SU-DHL-6 (cell line): ENCODE results near the gene PLAU.

ENCODE experiments used
- H2AFZ ChIP-seq: fragments of 200-600 bp; sonication (generic); 2 replicates; pipeline ENCODE4 v1.6.1; 2014; ENCODE audit warnings: low read depth, mild to moderate bottlenecking, moderate library complexity, mixed read lengths, antibody characterized with exemption, low read length; ENCODE audit not compliant: severe bottlenecking
- H3F3A ChIP-seq: fragments of 200-600 bp; shearing (Covaris generic); 2 replicates; pipeline ENCODE4 v1.6.0; 2016; ENCODE audit warnings: antibody characterized with exemption, mild to moderate bottlenecking; ENCODE audit not compliant: insufficient read depth
- H3K27ac ChIP-seq: fragments of 200-600 bp; sonication (generic); 2 replicates; pipeline ENCODE4 v1.5.1; 2016; ENCODE audit warnings: low read depth, mild to moderate bottlenecking, low read length, moderate library complexity, mixed read lengths
- H3K27me3 ChIP-seq: fragments of 200-600 bp; sonication (generic), shearing (Covaris generic); 2 replicates; pipeline ENCODE4 v1.6.0; 2014; ENCODE audit warnings: mild to moderate bottlenecking, low read length
- H3K36me3 ChIP-seq: fragments of 200-600 bp; sonication (generic); 2 replicates; pipeline ENCODE4 v1.6.1; 2014; ENCODE audit warnings: mild to moderate bottlenecking, low read length, mixed read lengths
- H3K4me2 ChIP-seq: fragments of 300-600, 200-600 bp; shearing (Covaris generic), sonication (generic); 2 replicates; pipeline ENCODE4 v1.6.0; 2014; ENCODE audit warnings: low read length, low read depth, mild to moderate bottlenecking; ENCODE audit not compliant: poor library complexity, severe bottlenecking
- H3K4me3 ChIP-seq: fragments of 200-600 bp; sonication (generic); 2 replicates; pipeline ENCODE4 v1.5.1; 2014; ENCODE audit warnings: antibody characterized with exemption, low read length, mild to moderate bottlenecking, mixed read lengths; ENCODE audit not compliant: insufficient read depth, poor library complexity, severe bottlenecking
- H3K79me2 ChIP-seq: fragments of 200-600 bp; sonication (generic); 2 replicates; pipeline ENCODE4 v1.6.1; 2014; ENCODE audit warnings: mild to moderate bottlenecking, low read length, moderate library complexity; ENCODE audit not compliant: insufficient read depth
- H3K9ac ChIP-seq: fragments of 200-600 bp; sonication (generic); 2 replicates; pipeline ENCODE4 v1.7.0; 2014; ENCODE audit warnings: mild to moderate bottlenecking, low read length
- H3K9me2 ChIP-seq: fragments of 200-600 bp; sonication (generic); replicated peaks from 2 replicates; pipeline ENCODE4 v1.6.1; 2014; ENCODE audit warnings: low read length; ENCODE audit not compliant: insufficient read depth
- H3K9me3 ChIP-seq: fragments of 200-600 bp; sonication (generic); 2 replicates; pipeline ENCODE4 v1.6.1; 2014; ENCODE audit warnings: low read length, mixed read lengths; ENCODE audit not compliant: insufficient read depth
- H4K20me1 ChIP-seq: fragments of 200-600 bp; sonication (generic); 2 replicates; pipeline ENCODE4 v1.6.1; 2014; ENCODE audit warnings: low read depth, mild to moderate bottlenecking, antibody characterized with exemption, low read length, moderate library complexity, mixed read lengths
- CTCF ChIP-seq: fragments of 200-600 bp; sonication (generic); IDR thresholded peaks from one replicate; pipeline ENCODE4 v1.5.1; 2017; ENCODE audit warnings: antibody characterized with exemption, mild to moderate bottlenecking, low read length, moderate library complexity; ENCODE audit not compliant: insufficient read depth, poor library complexity, severe bottlenecking
- EZH2phosphoT487 ChIP-seq: fragments of 200-600 bp; sonication (generic), shearing (Covaris generic); conservative IDR thresholded peaks from 2 replicates; pipeline ENCODE4 v1.6.1; 2018; ENCODE audit warnings: mild to moderate bottlenecking, antibody characterized with exemption, low read length, moderate library complexity, mixed read lengths

The PLAU gene

GRCh38 chr10:73931767-73932619, 21.1 kb downstream of the PLAU start:
- TF ChIP-seq CTCF (no peak), EZH2phosphoT487 (no peak)
- Histone ChIP-seq H3K9ac (no peak overlapping the region), H3K4me3 (no peak overlapping the region)

GRCh38 chr10:73932620-73933112, 21.7 kb downstream of the PLAU start:
- Histone ChIP-seq H3K36me3 (no peaks in the 10 kb centered on the region), H2AFZ (no peak overlapping the region), H3K4me3 (no peak overlapping the region), H3F3A (no peaks in the 10 kb centered on the region), H3K9me3 (no peaks in the 10 kb centered on the region), H3K4me2 (no peak overlapping the region), H3K9ac (no peak overlapping the region), H3K9me2 (no peaks in the 10 kb centered on the region), H3K79me2 (no peaks in the 10 kb centered on the region), H3K27me3 (no peaks in the 10 kb centered on the region), H4K20me1 (no peaks in the 10 kb centered on the region), H3K27ac (no peak overlapping the region)
- no peak for TF ChIP-seq EZH2phosphoT487
- TF ChIP-seq CTCF: no peak

More at GRCh38 chr10:73931767-73932619, 21.1 kb downstream of the PLAU start:
- no peaks in the 10 kb centered on the region for H3K36me3 ChIP-seq
- no peaks in the 10 kb centered on the region for H3F3A ChIP-seq
- H3K9me3 ChIP-seq: no peaks in the 10 kb centered on the region
- no peak overlapping the region for H2AFZ ChIP-seq
- H4K20me1 ChIP-seq: no peaks in the 10 kb centered on the region
- H3K27ac ChIP-seq: no peak overlapping the region
- no peaks in the 10 kb centered on the region for H3K9me2 ChIP-seq
- H3K79me2 ChIP-seq: no peaks in the 10 kb centered on the region
- H3K4me2 ChIP-seq: no peak overlapping the region
- H3K27me3 ChIP-seq: no peaks in the 10 kb centered on the region

GRCh38 chr10:73934074-73934473, 23.1 kb downstream of the PLAU start:
- Histone ChIP-seq H3K36me3 (no peaks in the 10 kb centered on the region), H3K4me3 (no peak overlapping the region), H2AFZ (no peak overlapping the region), H3K4me2 (no peak overlapping the region), H3K9me2 (no peaks in the 10 kb centered on the region), H3K27me3 (no peaks in the 10 kb centered on the region), H3F3A (no peaks in the 10 kb centered on the region), H3K27ac (no peak overlapping the region), H4K20me1 (no peaks in the 10 kb centered on the region), H3K9me3 (no peaks in the 10 kb centered on the region), H3K79me2 (no peaks in the 10 kb centered on the region), H3K9ac (no peak overlapping the region)
- TF ChIP-seq EZH2phosphoT487 (no peak), CTCF (no peak)
